ENCODE measurements around the gene UBXN10.
A peak's percentile ranks its signal among the peaks of the same experiment; 100 is the strongest.

UBXN10 gene

GRCh38 chr1:20184481-20184900 lies 1.4 kb upstream of the UBXN10 start:
- DNase-seq, result peak in 1 of 5 experiments; percentile 8

GRCh38 chr1:20184997-20185833 lies 681 bp upstream of the UBXN10 start:
- peak in 4 of 5 experiments; percentile 30 to 80 (median 64) for DNase-seq

DNA sequence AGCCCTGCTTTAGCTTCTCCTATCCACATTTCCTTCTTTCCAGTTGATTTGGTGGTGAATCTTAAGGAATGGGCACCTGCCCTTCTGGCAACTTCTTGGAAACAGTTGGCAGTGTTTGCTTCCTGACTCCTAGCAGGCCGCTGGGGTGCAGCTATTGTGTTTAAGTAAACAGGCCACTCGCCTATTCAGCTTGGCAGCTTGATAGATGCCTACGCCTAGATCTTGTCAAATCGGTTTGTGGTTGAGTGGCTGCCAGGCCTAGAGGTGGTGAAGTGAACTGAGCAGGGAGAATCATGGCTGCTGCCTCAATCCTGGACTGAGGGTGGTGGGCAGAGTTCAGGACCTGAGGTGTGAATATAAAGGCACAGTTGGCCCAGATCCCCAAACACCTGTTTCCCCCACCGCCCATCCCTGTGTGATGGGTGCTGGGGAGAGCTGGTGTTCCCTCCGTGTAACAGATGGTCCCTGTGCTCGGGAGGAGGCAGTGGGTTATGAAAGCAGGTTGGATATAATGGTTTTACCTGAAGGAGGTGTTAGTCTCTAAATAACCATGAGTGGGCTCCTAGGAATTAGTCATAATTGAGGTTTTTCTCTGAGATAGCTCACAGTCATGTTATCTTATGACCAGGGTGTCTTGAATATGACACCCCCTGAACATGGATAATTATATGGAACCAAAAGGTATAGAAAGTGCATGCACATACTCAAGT lies 1.4 kb downstream of the UBXN10 start:
- peak in 2 of 5 experiments; percentile 35 to 75 for DNase-seq

DNA sequence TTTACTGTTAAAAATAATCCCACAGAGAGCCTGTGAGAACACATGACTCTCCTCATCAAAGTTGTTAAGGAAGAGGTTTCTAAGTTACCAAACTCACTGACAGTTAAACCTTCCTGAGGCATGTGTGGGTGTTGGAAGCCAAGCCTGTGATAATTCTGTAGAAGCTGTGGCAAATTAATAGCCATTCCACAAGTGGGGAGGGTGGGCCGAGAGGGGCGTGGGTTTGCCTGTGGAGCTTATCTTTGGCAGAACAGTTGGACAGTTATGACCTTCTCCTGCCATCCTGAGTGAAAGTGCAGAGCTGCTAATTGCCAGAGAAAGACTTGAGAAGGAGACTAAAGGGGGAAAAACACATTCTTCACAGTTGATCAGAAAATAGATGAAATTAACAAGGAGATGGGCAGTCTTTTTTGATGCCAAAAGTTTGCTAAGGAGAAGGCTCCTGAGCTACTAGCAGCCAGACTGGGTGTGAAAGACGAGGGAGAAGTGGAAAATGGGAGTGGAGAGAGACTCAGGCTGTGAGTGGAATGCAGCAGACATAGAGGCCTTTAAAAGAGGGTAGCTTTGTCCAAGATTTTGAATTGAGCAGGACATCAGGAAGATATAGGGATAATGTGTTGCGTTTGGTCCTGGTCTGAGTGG lies 2.0 kb downstream of the UBXN10 start:
- no peak for DNase-seq

- DNase-seq, result no peak
Measured at GRCh38 chr1:20188455-20188817, 2.5 kb downstream of the UBXN10 start.

DNA sequence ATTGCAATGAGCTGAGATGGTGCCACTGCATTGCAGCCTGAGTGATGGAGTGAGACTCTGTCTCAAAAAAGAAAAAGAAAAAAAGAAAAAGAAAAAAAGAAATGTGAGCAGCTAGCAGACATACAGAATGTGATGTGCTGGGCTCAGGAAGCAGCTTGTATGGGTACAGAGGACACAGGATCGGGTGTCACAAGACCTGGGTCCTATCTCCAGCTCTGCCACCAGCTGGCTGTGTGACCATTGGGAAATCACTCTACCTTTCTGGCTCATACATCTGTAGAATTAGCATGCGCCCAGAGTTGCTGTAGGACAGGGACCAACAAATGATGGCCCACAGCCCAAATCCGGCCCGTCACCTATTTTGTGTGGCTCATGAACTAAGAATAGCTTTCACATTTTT lies 3.8 kb downstream of the UBXN10 start:
- no peak for DNase-seq

DNA sequence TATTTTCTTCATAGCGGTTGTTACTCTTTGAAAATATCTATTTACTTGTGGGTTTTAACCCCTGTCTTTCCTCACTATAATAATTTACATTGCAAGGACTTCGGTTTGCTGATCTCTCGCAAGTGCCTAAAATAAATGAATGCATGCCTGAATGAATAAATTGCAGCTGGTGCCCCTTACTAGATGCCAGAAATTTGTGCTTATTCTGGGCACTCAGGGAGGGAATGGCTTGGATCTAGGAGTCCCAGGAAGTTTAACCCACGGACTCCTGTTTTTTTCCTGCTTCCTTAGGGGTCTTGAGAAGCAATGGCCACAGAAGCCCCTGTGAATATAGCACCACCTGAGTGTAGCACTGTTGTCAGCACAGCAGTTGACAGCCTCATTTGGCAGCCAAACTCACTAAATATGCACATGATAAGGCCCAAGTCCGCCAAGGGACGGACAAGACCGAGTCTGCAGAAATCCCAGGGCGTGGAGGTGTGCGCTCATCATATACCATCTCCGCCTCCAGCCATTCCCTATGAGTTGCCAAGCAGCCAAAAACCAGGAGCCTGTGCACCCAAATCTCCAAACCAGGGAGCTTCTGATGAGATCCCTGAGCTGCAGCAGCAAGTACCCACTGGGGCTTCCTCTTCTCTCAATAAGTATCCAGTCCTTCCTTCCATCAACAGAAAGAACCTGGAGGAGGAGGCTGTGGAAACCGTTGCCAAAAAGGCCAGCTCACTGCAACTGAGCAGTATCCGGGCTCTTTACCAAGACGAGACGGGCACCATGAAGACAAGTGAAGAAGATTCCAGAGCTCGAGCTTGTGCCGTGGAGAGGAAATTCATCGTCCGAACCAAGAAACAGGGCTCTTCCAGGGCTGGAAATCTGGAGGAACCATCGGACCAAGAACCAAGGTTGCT lies 4.6 kb downstream of the UBXN10 start:
- no peak for DNase-seq

DNA sequence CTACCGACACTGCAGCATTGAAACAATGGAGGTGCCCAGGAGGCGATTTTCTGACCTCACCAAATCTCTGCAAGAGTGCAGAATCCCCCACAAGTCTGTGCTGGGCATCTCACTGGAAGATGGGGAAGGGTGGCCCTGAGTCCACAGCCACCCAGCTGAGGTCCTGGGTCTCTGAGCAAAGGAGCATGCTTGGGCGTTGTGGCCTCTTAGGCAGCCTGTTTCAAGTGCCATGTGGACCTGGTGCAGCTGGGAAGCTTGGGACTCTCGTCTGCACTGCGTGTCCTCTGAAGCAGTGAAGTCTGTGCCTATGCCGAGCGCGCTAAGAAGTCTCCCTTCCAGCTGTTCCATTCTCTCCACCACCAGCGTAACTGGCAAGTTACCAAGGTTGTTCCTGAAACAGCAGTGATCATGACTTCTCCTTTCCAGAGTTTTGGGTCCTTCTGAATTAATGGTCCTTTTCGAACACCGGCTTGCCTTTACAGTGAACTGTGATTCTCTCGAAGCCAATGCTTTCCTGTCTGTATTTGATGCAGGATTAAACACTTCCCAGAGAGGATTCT lies 5.5 kb downstream of the UBXN10 start:
- DNase-seq, result no peak

DNA sequence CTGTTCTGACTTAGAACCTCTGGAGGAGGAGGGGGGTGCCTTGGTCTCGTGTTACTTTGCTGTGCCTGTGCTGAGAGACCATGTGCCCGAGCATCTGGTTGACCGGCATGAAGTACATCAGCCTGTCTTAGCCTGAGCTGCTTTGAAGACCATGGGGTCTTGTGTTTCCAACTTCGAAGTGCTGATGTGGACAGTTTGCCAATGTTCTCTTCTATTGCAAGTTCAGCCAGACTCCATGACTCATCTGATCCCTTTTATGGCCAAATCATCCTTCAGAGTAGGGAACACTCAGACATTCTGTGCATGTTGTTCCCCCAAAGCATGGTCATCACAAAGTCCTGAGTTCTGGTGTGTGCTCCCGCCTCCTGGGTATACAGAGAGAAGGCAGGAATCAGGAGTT lies 6.5 kb downstream of the UBXN10 start:
- DNase-seq, result no peak

GRCh38 chr1:20192871-20193411 lies 7.0 kb downstream of the UBXN10 start:
- DNase-seq, result no peak

- DNase-seq, result no peak
Measured at GRCh38 chr1:20194224-20194623, 8.3 kb downstream of the UBXN10 start.

DNA sequence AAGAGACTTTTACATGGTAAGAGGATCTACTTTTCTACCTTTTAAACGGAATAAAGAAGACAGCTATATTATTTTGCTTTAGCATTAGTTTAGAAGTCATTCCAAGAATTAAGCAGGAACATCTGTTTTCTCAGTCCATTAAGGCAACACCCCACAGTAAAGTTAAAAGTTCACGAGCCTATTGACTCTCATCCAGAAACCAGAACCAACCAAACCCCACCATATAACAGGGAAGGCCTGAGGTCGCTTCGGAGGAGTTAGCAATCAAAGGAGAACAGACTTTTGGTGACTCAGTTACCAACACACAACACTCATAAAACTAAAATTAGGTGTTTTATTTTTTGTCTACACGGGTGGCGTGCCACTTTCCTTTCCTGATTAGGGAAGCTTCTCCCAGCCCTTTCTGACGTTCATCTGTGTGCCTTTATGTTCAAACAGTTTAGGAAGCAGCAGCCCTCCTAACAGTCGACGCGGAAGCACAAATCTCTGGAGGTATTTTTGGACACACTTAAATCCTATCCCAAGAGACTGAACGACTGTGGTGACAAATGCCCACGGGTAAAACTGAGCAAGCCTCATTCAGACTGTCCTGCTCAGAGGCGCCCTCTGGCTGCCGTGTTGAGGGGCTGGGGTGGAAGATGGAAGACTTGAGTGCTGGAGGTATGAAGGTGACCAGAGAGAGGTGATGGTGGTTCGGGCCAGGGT lies 9.0 kb downstream of the UBXN10 start:
- peak; percentile 42 to 66 (median 51) for DNase-seq

- DNase-seq, result no peak
Measured at GRCh38 chr1:20195462-20195780, 9.5 kb downstream of the UBXN10 start.

DNA sequence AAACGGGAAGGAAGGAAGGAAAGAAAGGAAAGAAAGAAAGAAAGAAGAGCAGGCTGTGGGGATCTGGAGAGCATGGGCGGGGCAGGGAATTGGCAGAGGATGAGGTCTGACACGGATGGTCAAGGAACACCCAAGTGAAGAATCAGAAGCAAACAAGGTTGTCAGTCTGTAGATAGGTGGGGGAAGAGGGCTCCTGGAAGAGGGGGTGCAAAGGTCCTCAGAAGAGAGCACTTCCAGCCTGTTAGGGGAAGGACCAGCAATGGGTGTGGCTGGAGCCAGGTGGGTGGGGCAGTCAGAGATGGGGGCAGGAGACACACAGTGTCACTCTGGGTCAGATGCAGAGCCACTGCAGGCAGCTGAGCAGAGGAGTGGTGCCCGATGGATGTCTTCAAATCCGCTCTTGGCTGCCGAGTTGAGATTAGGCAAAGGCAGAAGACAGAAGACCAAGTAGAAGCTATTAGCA lies 11.5 kb downstream of the UBXN10 start:
- DNase-seq, result no peak

GRCh38 chr1:20198296-20198695 lies 12.4 kb downstream of the UBXN10 start:
- DNase-seq, result no peak

- no peak for DNase-seq
Measured at GRCh38 chr1:20198918-20199317, 13.0 kb downstream of the UBXN10 start.

GRCh38 chr1:20199403-20199802 lies 13.5 kb downstream of the UBXN10 start:
- DNase-seq, result no peak

GRCh38 chr1:20199840-20200239 lies 13.9 kb downstream of the UBXN10 start:
- no peak for DNase-seq

GRCh38 chr1:20200966-20201365 lies 15.1 kb downstream of the UBXN10 start:
- DNase-seq, result no peak

DNA sequence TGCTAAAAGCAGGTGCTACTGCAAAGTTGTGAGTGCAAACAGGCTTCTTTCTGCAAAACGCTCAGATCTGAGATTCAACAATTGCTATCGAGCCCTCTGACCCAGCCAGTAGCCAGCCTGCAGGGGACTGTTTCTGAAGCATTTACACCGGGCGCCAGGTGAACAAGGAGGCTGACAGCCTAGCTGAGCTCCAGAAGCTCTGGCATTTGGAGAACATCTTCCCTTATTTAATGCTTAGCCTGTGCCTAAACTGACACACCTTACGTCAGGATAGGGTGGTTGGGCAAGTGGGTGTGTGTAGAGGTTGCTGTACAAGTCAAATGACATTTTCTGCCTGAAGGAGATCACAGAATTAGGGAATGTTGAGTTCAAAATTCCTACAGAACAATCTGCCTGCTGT lies 16.3 kb downstream of the UBXN10 start:
- DNase-seq, result no peak

DNA sequence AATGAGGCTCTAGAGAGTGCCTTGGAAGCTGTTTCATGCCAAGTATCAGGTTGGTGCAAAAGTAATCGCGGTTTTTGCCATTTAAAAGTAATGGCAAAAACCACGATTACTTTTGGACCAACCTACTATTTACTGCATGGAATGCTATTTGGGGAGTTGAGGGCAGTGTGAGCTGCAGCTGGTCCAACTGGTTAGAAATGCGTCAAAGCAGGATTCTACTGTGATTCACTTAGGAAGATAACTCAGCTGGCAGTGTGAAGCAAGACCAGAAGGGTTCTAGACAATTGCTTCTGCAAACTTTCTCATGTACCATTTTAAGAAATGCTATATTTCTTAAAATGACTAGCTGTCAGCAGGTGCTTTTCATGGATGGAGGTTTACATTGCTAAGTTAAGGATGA lies 21.6 kb downstream of the UBXN10 start:
- DNase-seq, result no peak

Measured in T-helper 2 cell (primary cell).